Measurements from ENCODE around the gene NHLRC1. TPM values are rescaled to one million over a fixed set of nuclear protein-coding genes. Genes with fewer than 3 reads are reported as not detected.

Gene NHLRC1
- total and polyA plus RNA-seq, 2 of the 8 experiments (the other 6 are each of a cell fraction or from before 2014, with no cell fraction given), result 0.57 to 0.58 TPM

GRCh38 chr6:18154507-18155149 is 32.2 kb upstream of the NHLRC1 start, which contains the start of gene TPMT:
Gene TPMT, minus strand, starts transcription at chr6:18155077. Its CDS starts 5,950 bp downstream, at chr6:18149127.
- H2BK5ac ChIP-seq (ENCODE audit: low read depth, low read length), result no peak within 1 kb of the TSS; the same call in 1 of the 2 replicates
- H3K56ac ChIP-seq (replicated peaks; ENCODE audit: insufficient read length, low read depth, low read length), result peak within 1 kb of the TSS; percentile 79
- H4K8ac ChIP-seq (ENCODE audit: extremely low read depth, insufficient read depth, low read length), result no peak within 1 kb of the TSS; the same call in 1 of the 2 replicates
- peak within 1 kb of the TSS; percentile 43 for H2BK120ac ChIP-seq (replicated peaks; ENCODE audit: low read depth, low read length)
- H4K5ac ChIP-seq (ENCODE audit: insufficient read length, low read depth, low read length), result no peak within 1 kb of the TSS
- no peak for DNase-seq (ENCODE audit: low read depth in 1 of 2, low spot score in 2 of 2)
- no peak within 1 kb of the TSS for H4K91ac ChIP-seq (replicated peaks; ENCODE audit: insufficient read length, low read length)
- 0 out of 2 replicates have a peak within 1 kb of the TSS, but pooled peaks have one; percentile 32 for H3K18ac ChIP-seq (ENCODE audit: extremely low read depth, low read length)
- no peaks in the 10 kb centered on the region for H4K20me1 ChIP-seq (replicated peaks in 1 of 2; ENCODE audit: control insufficient read depth in 1 of 2, insufficient read depth in 2 of 2, low read length in 2 of 2)
- H3K4me2 ChIP-seq (ENCODE audit: insufficient read depth in 1 of 2, low read depth in 2 of 2, low read length in 2 of 2), result peak within 1 kb of the TSS; percentile 71 to 78
- H3K9ac ChIP-seq (replicated peaks in 1 of 4; ENCODE audit: extremely low read depth in 1 of 4, low read depth in 3 of 4, low read length in 3 of 4), result peak within 1 kb of the TSS; percentile 76 to 85 (median 80)
- no peaks in the 10 kb centered on the region for H3K9me3 ChIP-seq (ENCODE audit: insufficient read depth in 2 of 2, low read depth in 1 of 2, low read length in 1 of 2)
- H3K4me3 ChIP-seq (ENCODE audit: extremely low read depth in 1 of 4, insufficient read depth in 2 of 4, low read depth in 3 of 4, low read length in 4 of 4), result peak within 1 kb of the TSS; percentile 84 to 99 (median 94)
- H3K4me1 ChIP-seq (replicated peaks in 1 of 4; ENCODE audit: control insufficient read depth in 3 of 4, insufficient read depth in 4 of 4, low read length in 3 of 4), result peaks cover 0 to 3% (median 1%) of the 10 kb centered on the region in 4 experiments; a peak in 2 of 7 replicates
- no peak within 1 kb of the TSS for H2BK15ac ChIP-seq (ENCODE audit: low read length)
- ChIA-PET CTCF (ENCODE audit: partially characterized antibody) (interaction anchor here (0.6 kb wide), 1 partner anchor 37 kb away, joined by 3 read pairs; no protein-coding TSS in a partner anchor), POLR2A (ENCODE audit: partially characterized antibody) (interaction anchor here (0.6 to 1.6 kb wide), 4 partner anchors 12 to 225 kb away, joined by 3 to 5 read pairs (median 3); no protein-coding TSS in a partner anchor)
- no peak within 1 kb of the TSS for H2BK20ac ChIP-seq (ENCODE audit: low read length)
- no peaks in the 10 kb centered on the region for H3K79me1 ChIP-seq (ENCODE audit: low read depth, low read length)
- no peaks in the 10 kb centered on the region for H3K36me3 ChIP-seq (ENCODE audit: control insufficient read depth in 2 of 4, insufficient read depth in 4 of 4, low read length in 3 of 4)
- peaks cover 1% of the 10 kb centered on the region; the same call in 1 of the 2 replicates for H3K23me2 ChIP-seq (ENCODE audit: low read depth, low read length)
- no peak within 1 kb of the TSS for H3K23ac ChIP-seq (ENCODE audit: insufficient read length)
- no peaks in the 10 kb centered on the region for H3K79me2 ChIP-seq (ENCODE audit: control insufficient read depth in 1 of 2, insufficient read depth in 2 of 2, low read length in 2 of 2)
- H2BK12ac ChIP-seq (ENCODE audit: low read depth, low read length), result no peak within 1 kb of the TSS
- peak within 1 kb of the TSS; percentile 67; the same call in 1 of the 2 replicates for H3K27ac ChIP-seq (ENCODE audit: low read depth, low read length)
- no peaks in the 10 kb centered on the region for H3K27me3 ChIP-seq (replicated peaks in 1 of 4; ENCODE audit: control insufficient read depth in 3 of 4, extremely low read depth in 1 of 4, insufficient read depth in 3 of 4, low read length in 3 of 4)
- H3K14ac ChIP-seq (ENCODE audit: insufficient read length), result no peak within 1 kb of the TSS
- no peak within 1 kb of the TSS for H3K4ac ChIP-seq (replicated peaks; ENCODE audit: insufficient read length, low read depth, low read length)
- H2AK5ac ChIP-seq (ENCODE audit: low read depth, low read length), result no peak within 1 kb of the TSS
- H2AFZ ChIP-seq (ENCODE audit: low read length), result peak within 1 kb of the TSS; percentile 85
- WGBS, 2 experiments (ENCODE audit: extremely low coverage in 1 of 2, insufficient coverage in 1 of 2, insufficient read length in 1 of 2, insufficient replicate concordance in 2 of 2, low coverage in 1 of 2, low lambda C conversion rate in 2 of 2, missing lambda C conversion rate in 1 of 2), result 1% methylated on average over 19 of the region's 34 CpGs; no CpG with 5 or more reads in 1 of the 2 experiments
- no peak for FAIRE-seq
- peak; percentile 84; the same call in 1 of the 2 replicates for TF ChIP-seq POLR2AphosphoS5 (IDR thresholded peaks at IDR 0.05; ENCODE audit: low read depth, low read length)
- no peak for TF ChIP-seq SP2 (IDR thresholded peaks at IDR 0.05; ENCODE audit: low read length)
- peak; percentile 87 for TF ChIP-seq TAF1 (IDR thresholded peaks at IDR 0.05; ENCODE audit: low read depth, low read length)
- TF ChIP-seq JUN (IDR thresholded peaks at IDR 0.05; ENCODE audit: low read depth, low read length), result no peak
- peak; percentile 69 to 79; a peak in 2 of 3 replicates for TF ChIP-seq POLR2A (IDR thresholded peaks at IDR 0.05; ENCODE audit: control extremely low read depth in 1 of 2, low read depth in 2 of 2, low read length in 2 of 2)
- peak; percentile 86 for TF ChIP-seq YY1 (IDR thresholded peaks at IDR 0.05; ENCODE audit: low read depth, low read length)
- peak; percentile 40 for TF ChIP-seq TAF7 (optimal IDR thresholded peaks at IDR 0.05; ENCODE audit: borderline replicate concordance, low read depth, low read length)
- peak; percentile 72 for TF ChIP-seq PHF8 (conservative IDR thresholded peaks at IDR 0.05; ENCODE audit: low read depth, low read length)
- no peak for TF ChIP-seq SIRT6 (IDR thresholded peaks at IDR 0.05; ENCODE audit: low read length)
- TF ChIP-seq, protein P1, sequence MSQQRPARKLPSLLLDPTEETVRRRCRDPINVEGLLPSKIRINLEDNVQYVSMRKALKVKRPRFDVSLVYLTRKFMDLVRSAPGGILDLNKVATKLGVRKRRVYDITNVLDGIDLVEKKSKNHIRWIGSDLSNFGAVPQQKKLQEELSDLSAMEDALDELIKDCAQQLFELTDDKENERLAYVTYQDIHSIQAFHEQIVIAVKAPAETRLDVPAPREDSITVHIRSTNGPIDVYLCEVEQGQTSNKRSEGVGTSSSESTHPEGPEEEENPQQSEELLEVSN (IDR thresholded peaks at IDR 0.05), result no peak
- TF ChIP-seq SP1 (IDR thresholded peaks at IDR 0.05; ENCODE audit: low read depth, low read length), result no peak
- peak; percentile 62 to 85; a peak in 2 of 4 replicates for TF ChIP-seq SIN3A (conservative IDR thresholded peaks at IDR 0.05 in 1 of 2, IDR thresholded peaks at IDR 0.05 in 1 of 2; ENCODE audit: low read depth in 1 of 2, low read length in 2 of 2)
- TF ChIP-seq BCL11A (IDR thresholded peaks at IDR 0.05; ENCODE audit: low read depth in 2 of 2, low read length in 2 of 2), result no peak
